Ovary (tissue), 3 donors: Measurements from ENCODE around the gene KRTAP3-2.

ENCODE experiments used
- CTCF ChIP-seq, 3 donors: fragments of 450-650 bp in 2 of 3; fragments of 200-600 bp in 1 of 3; IDR thresholded peaks; one replicate each; pipeline versions ENCODE4 v1.5.1 to v1.8.0; 2016 to 2022; ENCODE audit warnings: antibody characterized with exemption in 3 of 3, mild to moderate bottlenecking in 1 of 3
- POLR2A ChIP-seq: fragments of 450-650 bp; IDR thresholded peaks from one replicate; pipeline ENCODE4 v1.6.1; 2017; ENCODE audit warnings: antibody characterized with exemption, mild to moderate bottlenecking, moderate library complexity
- donor health status: DM: no; HTN: no; CAD: no.

DNA sequence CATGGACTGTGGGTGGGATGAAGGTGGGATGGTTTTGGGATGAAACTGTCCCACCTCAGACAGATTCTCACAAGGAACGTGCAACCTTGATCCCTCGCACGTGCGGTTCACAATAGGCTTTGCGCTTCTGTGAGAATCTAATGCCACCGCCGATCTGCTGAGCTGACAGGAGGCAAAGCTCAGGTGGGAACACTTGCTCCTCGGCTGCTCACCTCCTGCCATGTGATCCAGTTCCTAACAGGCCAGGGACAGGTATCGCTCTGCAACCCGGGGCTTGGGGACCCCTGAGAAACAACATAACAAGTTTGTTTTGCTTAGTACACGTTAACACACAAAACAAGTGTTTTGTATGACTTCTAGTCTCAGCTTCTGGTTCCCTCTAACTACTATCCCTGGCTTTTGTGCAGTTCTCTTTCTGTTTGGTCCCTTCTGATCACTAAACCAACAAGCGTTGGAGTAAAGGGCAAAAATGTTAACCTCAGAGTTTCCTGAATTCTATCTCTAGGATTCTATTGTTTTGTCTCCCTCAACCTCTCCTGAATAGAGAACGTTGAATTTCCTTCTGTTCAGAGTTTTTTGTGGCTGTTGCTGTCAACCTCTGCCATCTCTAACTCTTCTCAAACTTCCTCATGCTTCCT lies 17.0 kb upstream of the KRTAP3-2 start:
- TF ChIP-seq CTCF (IDR thresholded peaks at IDR 0.05) (no peak), POLR2A (no peak)
